Common myeloid progenitor, CD34-positive (primary cell): ENCODE measurements around the gene GALNT10.
A peak's percentile ranks its signal among the peaks of the same experiment; 100 is the strongest.
"Not testable (repeated sequence)": the region's sequence is repeated elsewhere in the genome, so short reads cannot be mapped to it uniquely, and the experiment has no call there.

ENCODE experiments used
- CTCF ChIA-PET: fragments of 350-600 bp; sonication (Branson Sonifier 250); formaldehyde crosslinking; loops from one replicate; lab custom pipeline; 2021; ENCODE audit warnings: antibody characterized with exemption; lab: Charles Lee
- POLR2A ChIA-PET: fragments of 350-600 bp; sonication (Branson Sonifier 250); formaldehyde crosslinking; loops from one replicate; lab custom pipeline; 2021; ENCODE audit warnings: antibody characterized with exemption; lab: Charles Lee
- DNase-seq, 3 donors: peaks; one replicate each; pipeline versions ENCODE4 v3.0.0 to v3.0.0-alpha.2; 2013
- H3K27ac ChIP-seq, 2 experiments: 1 replicate in 1 of 2; 2 replicates in 1 of 2; pipeline ENCODE4 v1.7.0; 2013; ENCODE audit warnings: inconsistent platforms in 2 of 2, low read length in 2 of 2, mild to moderate bottlenecking in 2 of 2, low read depth in 1 of 2, moderate library complexity in 1 of 2; ENCODE audit not compliant: severe bottlenecking in 2 of 2, insufficient read depth in 1 of 2, poor library complexity in 1 of 2
- H3K27me3 ChIP-seq, 5 experiments: replicated peaks in 2 of 5; 1 replicate in 3 of 5; 2 replicates in 2 of 5; pipeline versions ENCODE4 v1.6.1 to v1.7.0; 2013; ENCODE audit warnings: low read length in 4 of 5, mild to moderate bottlenecking in 2 of 5, moderate library complexity in 2 of 5, inconsistent platforms in 1 of 5; ENCODE audit not compliant: insufficient read depth in 5 of 5, control insufficient read depth in 4 of 5
- H3K36me3 ChIP-seq, 4 experiments: 1 replicate in 2 of 4; 2 replicates in 2 of 4; pipeline versions ENCODE4 v1.6.1 to v1.7.0; 2013; ENCODE audit warnings: low read length in 3 of 4, control low read depth in 1 of 4, mild to moderate bottlenecking in 1 of 4; ENCODE audit not compliant: control insufficient read depth in 4 of 4, insufficient read depth in 4 of 4
- H3K4me1 ChIP-seq, 4 experiments: 1 replicate in 3 of 4; 2 replicates in 1 of 4; pipeline versions ENCODE4 v1.6.1 to v1.7.1; 2013; ENCODE audit warnings: low read length in 3 of 4, mild to moderate bottlenecking in 3 of 4, control low read depth in 1 of 4, inconsistent platforms in 1 of 4, moderate library complexity in 1 of 4; ENCODE audit not compliant: control insufficient read depth in 4 of 4, insufficient read depth in 4 of 4; ENCODE audit errors: control extremely low read depth in 1 of 4
- H3K4me3 ChIP-seq, 7 experiments: 1 replicate in 4 of 7; 2 replicates in 3 of 7; pipeline versions ENCODE4 v1.5.1 to v1.7.0; 2013; ENCODE audit warnings: mild to moderate bottlenecking in 7 of 7, low read length in 6 of 7, moderate library complexity in 6 of 7, inconsistent platforms in 2 of 7, low read depth in 2 of 7, control low read depth in 1 of 7; ENCODE audit not compliant: insufficient read depth in 4 of 7, control insufficient read depth in 1 of 7; ENCODE audit errors: extremely low read depth in 1 of 7
- H3K9me3 ChIP-seq, 5 experiments: 1 replicate in 4 of 5; 2 replicates in 1 of 5; pipeline versions ENCODE4 v1.6.1 to v1.7.1; 2013; ENCODE audit warnings: low read length in 4 of 5, mild to moderate bottlenecking in 2 of 5, inconsistent platforms in 1 of 5, low read depth in 1 of 5, moderate library complexity in 1 of 5; ENCODE audit not compliant: control insufficient read depth in 4 of 5, insufficient read depth in 2 of 5; ENCODE audit errors: control extremely low read depth in 1 of 5
- WGBS: methylation state at CpG from one replicate; pipeline ENCODE4 v1.1.5; 2013; ENCODE audit not compliant: insufficient coverage; 5-methylcytosine and 5-hydroxymethylcytosine counted together

The GALNT10 gene

DNA sequence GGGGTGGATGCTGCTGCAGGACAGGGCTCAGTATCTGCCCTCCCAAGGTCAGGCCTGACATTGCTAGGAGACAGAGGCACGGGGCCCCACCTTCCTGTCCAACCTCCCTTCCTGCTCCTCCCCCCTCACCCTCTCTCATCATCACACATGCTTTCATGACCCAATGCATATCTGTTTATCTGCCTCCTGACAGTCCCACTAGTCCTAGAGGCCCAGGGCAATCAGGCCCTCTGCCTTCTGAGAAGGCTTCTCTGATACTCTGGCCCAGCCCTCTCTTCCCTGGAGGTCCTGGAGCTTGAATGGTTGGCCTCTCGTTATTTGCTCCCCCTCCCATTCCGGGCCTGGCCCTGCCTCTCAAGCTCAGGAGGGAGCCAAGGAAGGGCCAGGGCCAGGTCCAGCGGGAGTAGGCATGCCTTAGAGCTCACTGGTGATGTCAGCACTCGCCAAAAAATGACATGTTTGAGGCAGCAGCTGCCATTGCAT is 164.6 kb downstream of the GALNT10 start:
- Histone ChIP-seq H3K36me3 (no peaks in the 10 kb centered on the region), H3K27ac (no peak overlapping the region), H3K27me3 (no peaks in the 10 kb centered on the region), H3K4me1 (no peaks in the 10 kb centered on the region), H3K9me3 (no peaks in the 10 kb centered on the region), H3K4me3 (no peak overlapping the region)
- CTCF ChIA-PET: no interaction called here
- DNase-seq: no peak
- 87% methylated on average over 5 of the region's 5 CpGs for WGBS
- POLR2A ChIA-PET: no interaction called here

DNA sequence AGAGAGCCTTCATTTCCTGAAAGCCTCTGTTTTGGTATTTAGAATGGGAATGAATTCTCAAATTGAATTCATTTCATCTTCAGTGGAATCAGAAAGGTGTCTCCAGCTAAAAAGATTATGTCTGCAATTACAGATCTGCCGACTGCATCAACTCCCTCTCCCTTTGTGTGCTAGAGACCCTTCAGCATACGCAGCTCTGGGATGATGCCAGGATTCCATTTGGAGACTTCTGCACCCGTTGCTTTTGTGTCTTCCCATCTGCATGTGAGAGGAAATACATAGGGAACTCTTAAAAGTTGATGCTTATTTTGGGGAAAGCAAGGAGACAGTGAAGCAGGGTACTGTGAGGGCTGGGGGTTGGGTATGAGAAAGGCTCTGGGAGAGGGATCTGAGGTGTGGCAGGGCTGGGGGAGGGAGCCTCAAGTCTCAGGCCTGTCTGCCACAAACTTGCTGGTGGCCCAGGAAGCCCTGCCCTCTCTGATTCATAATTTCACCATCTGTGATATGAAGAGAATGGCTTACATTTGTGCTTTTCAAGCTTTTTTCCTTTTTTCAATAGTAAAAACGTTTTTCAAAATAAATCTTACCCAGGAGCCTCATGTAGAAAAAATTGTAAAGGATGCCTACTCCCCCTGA is 165.6 kb downstream of the GALNT10 start:
- no peaks in the 10 kb centered on the region for H3K27me3 ChIP-seq
- no peak overlapping the region for H3K27ac ChIP-seq
- no peaks in the 10 kb centered on the region for H3K4me1 ChIP-seq
- no peak for DNase-seq
- H3K36me3 ChIP-seq: no peaks in the 10 kb centered on the region
- H3K9me3 ChIP-seq: no peaks in the 10 kb centered on the region
- ChIA-PET CTCF (no interaction called here), POLR2A (no interaction called here)
- 100% methylated on average over 3 of the region's 4 CpGs for WGBS
- no peak overlapping the region for H3K4me3 ChIP-seq

DNA sequence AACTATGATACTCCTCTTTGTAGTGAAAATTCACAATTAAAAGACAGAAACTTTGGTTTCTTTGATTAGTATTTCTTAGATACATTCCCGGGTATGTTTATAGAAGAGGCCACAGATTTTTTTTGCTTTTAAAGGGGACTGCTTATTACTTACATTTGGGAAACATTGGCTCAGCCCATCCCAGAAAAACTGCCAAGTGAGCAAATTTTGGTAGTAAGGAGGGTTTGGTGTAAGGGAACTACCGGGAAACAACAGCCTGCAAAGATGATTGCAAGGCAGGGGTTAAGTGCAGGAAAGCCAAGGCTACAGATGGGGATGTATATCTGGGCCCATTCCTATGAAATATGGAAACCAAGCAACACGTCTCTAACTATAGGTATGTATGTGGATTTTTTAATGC is 166.4 kb downstream of the GALNT10 start:
- DNase-seq: no peak
- no peaks in the 10 kb centered on the region for H3K27me3 ChIP-seq
- H3K36me3 ChIP-seq: no peaks in the 10 kb centered on the region
- no peaks in the 10 kb centered on the region for H3K4me1 ChIP-seq
- CTCF ChIA-PET: no interaction called here
- POLR2A ChIA-PET: no interaction called here
- H3K4me3 ChIP-seq: no peak overlapping the region
- H3K9me3 ChIP-seq: no peaks in the 10 kb centered on the region
- H3K27ac ChIP-seq: no peak overlapping the region
- WGBS: 100% methylated on average over 1 of the region's 3 CpGs

DNA sequence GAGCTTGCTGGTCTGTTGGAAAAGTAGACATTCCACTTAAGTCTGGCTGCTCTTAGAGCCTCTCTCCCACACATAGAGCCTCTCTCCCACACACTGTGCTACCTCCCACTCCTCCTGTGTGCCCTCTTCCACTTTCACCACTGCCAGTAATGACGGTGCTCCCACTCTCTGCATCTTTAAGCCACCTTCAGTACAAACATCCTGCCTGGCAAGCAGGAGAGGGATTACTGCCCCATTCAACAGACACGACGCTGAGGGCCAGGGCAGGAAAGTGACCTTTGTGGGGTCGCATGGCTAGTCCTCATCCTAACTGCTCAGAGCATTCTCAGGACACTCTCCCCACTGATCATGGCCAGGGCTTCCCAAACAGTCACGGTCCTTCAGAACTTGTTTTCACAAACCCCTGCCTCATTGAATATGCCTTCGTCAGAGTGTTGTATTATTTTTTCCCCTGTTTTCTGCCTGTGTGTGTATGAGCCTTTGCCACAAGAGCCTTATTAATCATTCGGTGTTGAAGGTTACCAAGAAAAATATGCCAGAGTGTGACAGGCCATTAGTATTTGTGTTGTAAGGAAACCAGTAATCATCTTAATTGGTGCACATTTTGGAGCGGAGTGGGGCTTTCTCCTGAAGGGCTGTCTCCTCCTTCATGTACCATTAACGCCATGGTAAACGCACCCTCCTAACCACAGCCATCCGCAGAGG is 168.1 kb downstream of the GALNT10 start:
- ChIA-PET POLR2A (no interaction called here), CTCF (no interaction called here)
- peak in 1 of 3 donors; percentile 8 for DNase-seq
- WGBS: 94% methylated on average over 10 of the region's 11 CpGs
- H3K27me3 ChIP-seq: no peaks in the 10 kb centered on the region
- H3K4me1 ChIP-seq: no peaks in the 10 kb centered on the region
- no peak overlapping the region for H3K27ac ChIP-seq
- no peaks in the 10 kb centered on the region for H3K36me3 ChIP-seq
- H3K9me3 ChIP-seq: no peaks in the 10 kb centered on the region
- no peak overlapping the region for H3K4me3 ChIP-seq

DNA sequence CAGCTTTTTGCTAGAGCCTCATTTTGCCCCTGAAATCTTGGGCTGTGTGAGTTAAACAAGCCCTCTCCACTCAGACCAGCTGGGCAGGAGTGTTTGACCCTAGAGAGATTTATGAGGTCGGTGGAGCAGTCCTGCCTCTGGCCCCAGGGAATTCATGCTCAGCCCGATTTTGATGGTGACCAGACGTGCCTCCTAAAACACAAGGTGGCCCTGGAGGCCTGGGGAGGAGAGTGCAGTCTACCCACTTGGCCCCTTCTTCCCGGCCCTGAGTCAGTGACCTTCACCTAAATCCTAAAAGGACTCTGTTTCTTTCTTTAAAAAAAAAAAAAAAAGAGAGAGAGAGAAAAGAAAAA is 168.7 kb downstream of the GALNT10 start:
- no peaks in the 10 kb centered on the region for H3K36me3 ChIP-seq
- H3K27ac ChIP-seq: no peak overlapping the region
- H3K4me1 ChIP-seq: peaks cover 0 to 2% (median 0%) of the 10 kb centered on the region in 4 experiments
- H3K9me3 ChIP-seq: no peaks in the 10 kb centered on the region
- H3K27me3 ChIP-seq: no peaks in the 10 kb centered on the region
- CTCF ChIA-PET: no interaction called here
- POLR2A ChIA-PET: no interaction called here
- DNase-seq: no peak
- no peak overlapping the region for H3K4me3 ChIP-seq
- 92% methylated on average over 3 of the region's 4 CpGs for WGBS

DNA sequence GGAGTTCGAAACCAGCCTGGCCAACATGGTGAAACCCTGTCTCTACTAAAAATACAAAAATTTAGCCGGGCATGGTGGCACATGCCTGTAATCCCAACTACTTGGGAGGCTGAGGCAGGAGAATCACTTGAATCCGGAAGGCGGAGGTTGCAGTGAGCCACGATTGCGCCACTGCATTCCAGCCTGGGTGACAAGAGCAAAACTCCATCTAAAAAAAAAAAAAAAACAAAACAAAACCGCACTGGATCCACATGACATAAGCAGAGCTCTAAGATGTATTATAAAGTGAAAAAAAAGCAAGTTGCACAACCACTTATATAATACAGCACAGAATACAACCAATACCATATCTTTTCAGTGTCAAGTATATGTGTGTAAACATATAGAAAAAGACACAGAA is 169.7 kb downstream of the GALNT10 start:
- DNase-seq, H3K4me3 ChIP-seq, H3K27ac ChIP-seq, H3K9me3 ChIP-seq, H3K36me3 ChIP-seq, H3K27me3 ChIP-seq, POLR2A ChIA-PET, H3K4me1 ChIP-seq, CTCF ChIA-PET: not testable (repeated sequence)
- WGBS: no CpG with 5 or more reads among the region's 7 CpGs

DNA sequence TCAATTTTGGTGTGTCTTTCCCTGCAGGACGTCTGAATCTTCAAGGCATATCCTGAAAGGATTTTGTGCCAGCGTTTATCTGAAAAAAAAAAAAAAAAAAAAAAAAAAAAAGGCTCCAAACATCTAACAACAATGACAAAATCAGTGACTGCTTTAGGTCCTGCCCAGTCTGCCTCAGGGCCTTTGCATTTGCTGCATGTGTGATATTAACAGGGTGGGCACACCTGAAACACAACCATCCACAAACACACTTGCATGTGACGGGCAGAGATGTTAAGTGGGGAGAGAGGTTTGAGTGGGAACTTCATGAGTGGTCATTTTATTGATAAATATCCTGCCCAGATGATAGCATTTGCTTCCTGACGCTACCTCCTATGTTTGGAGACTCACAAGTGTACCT is 172.9 kb downstream of the GALNT10 start:
- Histone ChIP-seq H3K36me3 (no peaks in the 10 kb centered on the region), H3K27me3 (no peaks in the 10 kb centered on the region), H3K27ac (no peak overlapping the region), H3K4me3 (no peak overlapping the region), H3K9me3 (no peaks in the 10 kb centered on the region), H3K4me1 (peaks cover 0 to 4% (median 0%) of the 10 kb centered on the region in 4 experiments)
- ChIA-PET POLR2A (no interaction called here), CTCF (no interaction called here)
- no peak for DNase-seq
- WGBS: 100% methylated on average over 1 of the region's 4 CpGs
